Stromal cell of bone marrow (primary cell): ENCODE results near the gene CC2D2A.
"Not testable (repeated sequence)": the region's sequence is repeated elsewhere in the genome, so short reads cannot be mapped to it uniquely, and the experiment has no call there.

Experiments
- DNase-seq: peaks from one replicate; pipeline ENCODE4 v3.0.0-alpha.2; 2012; ENCODE audit warnings: low read depth

Gene CC2D2A

DNA sequence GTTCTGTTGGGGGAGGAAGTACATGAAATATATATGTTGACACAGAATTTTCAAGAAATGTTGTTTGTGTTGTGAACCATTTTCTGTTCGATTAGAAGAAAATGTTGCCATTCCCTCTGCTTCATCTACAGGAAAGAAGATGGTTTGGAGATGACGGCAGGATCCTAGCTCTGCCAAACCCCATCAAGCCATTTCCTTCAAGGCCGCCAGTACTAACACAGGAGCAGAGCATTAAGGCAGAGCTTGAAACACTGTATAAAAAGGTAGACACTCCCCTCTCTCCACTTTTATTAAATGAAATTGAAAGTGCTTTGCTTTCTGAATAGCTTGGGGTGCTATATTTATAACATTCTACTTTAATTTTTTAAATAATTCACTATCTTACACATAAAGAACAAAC is 46.8 kb downstream of the CC2D2A start:
- no peak for DNase-seq

DNA sequence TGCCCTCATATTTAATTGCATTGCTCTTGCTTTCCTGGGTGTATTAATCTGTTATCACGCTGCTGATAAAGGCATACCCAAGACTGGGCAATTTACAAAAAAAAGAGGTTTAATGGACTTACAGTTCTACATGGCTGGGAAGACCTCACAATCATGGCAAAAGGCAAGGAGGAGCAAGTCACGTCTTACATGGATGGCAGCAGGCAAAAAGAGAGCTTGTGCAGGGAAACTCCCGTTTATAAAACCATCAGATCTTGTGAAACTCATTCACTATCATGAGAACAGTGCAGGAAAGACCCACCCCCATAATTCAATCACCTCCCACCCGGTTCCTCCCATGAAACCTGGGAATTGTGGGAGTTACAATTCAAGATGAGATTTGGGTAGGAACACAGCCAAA is 48.0 kb downstream of the CC2D2A start:
- not testable (repeated sequence) for DNase-seq

DNA sequence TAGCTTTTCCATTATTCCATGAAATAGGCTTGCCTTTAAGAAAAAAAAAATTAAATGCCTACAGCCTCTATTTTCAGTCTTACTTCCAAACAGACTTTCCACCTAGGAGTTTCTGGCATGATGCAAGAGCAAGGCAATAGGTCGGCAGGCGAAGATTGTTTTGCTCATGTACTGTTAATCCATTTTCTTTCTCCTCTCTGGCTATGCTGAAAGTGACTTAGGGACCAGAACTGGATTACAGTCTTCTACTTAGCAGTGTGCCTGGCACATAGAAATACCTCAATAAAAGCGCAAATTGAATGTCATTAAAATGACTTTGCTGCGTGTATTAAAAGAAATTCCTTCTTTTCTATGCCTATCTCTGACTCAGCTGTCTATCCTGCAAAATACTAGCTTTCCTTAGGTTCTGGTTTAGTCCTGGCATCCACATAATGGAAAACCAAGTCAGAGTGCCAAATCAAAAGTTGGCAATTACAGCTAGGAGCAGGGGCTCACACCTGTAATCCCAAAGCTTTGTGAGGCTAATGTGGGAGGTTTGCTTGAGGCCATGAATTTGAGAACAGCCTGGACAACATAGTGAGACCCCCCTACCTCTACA is 51.9 kb downstream of the CC2D2A start:
- DNase-seq: no peak

DNA sequence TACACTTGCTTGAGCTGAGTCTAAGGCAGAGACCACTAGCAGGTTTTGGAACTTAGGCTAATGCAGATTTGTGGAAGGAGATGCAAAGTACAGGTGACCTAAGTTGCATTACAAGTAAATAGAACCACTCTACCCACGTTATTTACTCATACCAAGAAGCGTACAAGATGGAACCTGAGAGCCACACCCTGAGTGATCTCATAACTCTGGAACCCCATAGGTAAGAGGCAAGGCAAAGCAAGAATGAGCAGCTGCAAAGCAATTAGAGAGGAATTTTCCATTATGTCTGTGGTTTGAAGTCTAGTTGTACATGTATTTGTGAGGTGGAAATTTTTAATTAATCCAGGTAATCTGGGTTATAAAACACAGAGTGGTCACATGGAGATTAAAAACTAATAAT is 55.4 kb downstream of the CC2D2A start:
- DNase-seq: no peak

DNA sequence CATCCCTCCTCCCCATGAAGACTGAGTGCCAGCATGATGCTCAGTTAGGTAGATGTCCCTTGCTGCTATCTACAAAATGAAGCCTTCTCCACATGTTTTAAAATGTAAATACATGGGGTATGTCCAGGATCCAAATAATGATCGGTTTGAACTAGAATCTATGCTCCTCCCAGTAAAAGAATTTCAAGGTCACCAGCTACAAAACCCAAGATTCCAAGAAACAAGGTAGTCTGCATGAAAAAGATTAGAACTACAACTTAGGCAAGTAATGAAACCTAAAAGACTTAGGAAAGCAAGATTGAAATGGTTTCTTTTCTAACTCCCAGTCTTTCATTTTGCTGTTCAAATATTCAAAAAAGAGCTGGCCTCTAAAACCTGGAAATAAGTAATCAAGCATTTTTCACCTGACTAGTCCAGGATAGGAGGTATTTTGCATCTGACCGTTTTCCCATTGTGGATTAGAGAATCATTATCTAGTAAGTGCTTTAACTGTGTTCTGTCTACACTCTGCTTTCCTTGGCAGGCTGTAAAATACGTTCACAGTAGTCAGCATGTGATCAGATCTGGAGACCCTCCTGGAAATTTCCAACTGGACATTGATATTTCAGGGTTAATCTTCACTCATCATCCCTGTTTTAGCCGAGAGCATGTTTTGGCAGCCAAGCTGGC is 57.4 kb downstream of the CC2D2A start:
- DNase-seq: no peak

DNA sequence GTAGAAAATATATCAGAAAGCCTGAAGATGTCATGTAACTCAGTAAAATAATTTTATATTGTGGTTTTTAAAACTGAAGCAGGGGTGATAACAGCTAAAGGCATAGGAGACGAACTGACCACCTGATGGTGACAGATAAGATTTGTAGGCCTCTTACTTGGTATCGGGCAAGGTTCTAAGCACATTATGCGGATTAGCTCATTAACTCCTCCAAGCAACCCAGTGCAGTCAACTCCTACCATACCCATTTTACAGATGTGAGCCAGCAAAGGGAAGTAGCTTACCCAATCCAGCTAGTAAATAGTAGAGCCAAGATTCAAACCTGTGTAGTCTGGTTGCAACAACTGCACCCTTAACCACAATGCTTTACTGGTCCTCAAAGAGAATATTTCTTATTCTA is 62.1 kb downstream of the CC2D2A start:
- DNase-seq: no peak

DNA sequence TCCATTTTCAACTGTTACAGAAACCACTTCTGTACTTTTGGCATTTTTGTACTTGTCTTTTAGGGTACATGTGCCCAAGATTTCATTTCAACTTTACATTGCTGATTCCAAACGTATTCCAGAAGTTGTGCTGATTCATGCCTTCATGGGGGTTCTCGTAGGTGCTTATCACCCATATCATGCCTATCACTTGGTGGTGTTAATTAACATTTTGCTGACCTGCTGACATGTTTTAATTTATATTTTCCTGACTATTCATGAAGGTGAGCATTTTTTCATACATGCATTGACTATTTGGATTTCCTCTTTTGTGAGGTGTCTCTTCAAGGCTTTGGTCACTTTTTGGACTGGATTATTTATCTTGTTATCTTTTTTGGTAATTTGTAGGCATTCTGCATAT is 64.1 kb downstream of the CC2D2A start:
- no peak for DNase-seq

DNA sequence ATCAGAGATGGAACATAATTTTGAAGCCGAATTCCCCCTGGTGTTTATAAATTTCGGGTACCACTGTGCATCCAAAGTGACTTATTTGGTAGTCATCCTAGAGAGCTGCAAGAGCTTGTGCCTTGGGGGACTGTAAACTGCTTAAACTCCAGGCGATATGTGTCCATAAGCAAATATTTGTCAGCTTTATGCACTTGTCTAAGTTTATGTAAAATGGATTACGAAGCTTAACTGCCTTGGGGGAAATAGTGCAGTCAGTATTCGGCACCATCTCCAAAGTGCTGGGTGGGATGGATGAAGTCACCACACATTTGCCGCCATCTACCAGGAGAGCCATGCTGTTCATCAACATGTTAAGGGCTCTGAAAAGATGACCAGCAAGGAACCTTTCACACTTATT is 65.9 kb downstream of the CC2D2A start:
- no peak for DNase-seq

DNA sequence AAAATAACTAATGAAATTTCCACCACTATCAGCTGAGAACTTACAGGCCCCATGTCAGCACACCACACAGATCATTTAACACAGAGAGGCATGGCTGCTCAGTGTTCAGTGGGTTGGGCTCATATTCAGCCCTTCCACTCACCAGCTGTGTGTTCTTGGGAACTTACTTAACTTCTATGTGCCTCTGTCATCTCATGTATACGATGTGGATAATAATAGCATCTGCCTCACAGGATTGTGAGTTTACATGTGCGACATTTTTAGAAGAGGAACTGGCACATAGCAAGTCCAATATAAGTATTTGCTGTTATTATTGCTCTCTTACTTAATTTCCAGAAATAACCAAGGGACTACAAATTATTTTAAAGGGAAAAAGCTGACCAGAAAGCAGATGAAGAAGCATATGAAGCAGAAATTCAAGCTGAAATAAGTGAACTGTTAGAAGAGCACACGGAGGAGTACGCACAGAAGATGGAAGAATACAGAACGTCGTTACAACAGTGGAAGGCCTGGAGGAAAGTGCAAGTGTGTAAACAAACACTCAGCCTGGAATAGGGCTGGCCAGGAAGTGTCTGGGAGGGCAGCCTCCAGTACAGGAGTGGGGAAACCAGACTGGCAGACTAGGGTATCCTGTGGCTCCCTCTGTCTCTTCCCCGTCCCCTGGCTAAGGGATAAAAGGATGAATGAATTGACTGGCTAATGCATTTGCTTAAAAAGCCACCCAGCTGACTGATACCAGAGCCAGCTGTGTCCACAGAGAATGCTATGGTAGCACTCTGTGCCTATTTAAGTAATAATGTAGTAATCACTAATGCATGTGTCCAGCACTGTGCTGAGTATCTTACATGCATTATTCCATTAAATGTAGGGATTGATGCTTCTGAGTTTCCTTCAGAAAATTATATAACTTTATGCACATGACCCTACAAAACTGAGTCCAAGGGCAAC is 67.1 kb downstream of the CC2D2A start:
- DNase-seq: no peak

DNA sequence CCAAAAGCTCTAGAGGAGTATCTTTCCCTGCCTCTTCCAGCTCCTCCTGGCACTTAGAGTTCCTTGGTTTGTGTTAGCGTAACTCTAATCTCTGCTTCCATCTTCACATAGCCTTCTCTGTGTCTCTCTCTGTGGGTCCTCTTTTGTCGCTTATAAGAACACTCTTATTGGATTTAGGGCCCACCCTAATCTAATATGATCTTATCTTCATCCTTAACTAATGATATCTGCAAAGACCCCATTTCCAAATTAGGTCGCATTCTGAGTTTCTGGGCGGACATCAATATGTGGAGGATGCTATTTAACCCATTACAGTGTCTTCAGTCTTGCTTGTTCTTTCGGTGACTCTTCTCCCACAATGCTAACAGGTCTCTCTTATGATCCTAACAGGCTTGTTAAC is 72.3 kb downstream of the CC2D2A start:
- no peak for DNase-seq

DNA sequence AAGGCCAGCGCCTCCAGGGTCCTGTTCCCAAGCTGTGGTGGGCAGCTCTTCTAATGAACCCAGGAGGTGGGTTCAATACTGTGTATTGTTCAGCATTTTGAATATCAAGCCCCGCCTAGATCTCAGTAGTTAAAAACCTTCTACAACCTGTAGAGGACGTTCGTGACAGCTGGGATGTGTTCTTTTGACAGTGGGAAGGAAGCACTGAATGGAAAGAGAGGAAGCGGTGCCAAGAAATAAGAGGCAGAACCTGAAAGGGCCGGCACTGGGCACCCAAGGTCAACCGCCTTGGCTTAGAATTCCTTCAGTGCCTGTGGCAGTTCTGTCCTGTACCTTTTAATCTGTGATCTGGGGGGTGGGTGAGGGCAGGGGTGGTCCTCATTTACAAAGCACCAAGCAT is 73.1 kb downstream of the CC2D2A start:
- no peak for DNase-seq

DNA sequence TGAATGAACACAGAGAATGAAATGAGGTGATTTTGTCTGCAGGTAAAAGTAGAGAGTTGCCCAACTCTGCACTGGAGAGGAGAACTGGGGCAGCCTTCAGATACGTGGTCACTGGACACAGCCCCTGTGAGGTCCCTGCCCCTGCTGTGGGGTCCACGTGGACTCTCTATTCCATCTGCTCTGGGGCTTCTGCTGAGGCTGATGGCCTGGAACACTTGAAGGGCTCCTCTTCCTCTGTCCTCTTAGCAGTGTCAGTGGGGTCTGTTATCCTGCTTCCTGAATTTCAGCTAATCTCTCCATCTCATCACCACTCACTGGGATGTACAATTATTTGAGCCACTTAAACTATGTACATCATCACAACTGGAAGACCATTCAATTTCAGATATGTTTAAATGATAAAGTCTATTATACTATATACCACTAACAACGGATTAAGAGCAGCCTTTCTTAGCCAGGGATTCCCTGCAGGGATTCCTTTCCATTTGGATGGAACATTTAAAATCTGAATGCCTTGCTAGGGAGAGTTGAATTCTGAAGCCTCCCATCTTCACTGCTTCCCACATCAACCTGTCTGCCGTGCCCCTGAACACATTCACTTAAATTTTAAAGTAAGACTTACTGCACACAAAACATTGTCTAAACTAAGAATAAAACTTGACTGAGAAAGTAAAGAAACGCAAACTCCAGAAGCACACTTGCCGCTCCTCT is 74.0 kb downstream of the CC2D2A start:
- DNase-seq: no peak

DNA sequence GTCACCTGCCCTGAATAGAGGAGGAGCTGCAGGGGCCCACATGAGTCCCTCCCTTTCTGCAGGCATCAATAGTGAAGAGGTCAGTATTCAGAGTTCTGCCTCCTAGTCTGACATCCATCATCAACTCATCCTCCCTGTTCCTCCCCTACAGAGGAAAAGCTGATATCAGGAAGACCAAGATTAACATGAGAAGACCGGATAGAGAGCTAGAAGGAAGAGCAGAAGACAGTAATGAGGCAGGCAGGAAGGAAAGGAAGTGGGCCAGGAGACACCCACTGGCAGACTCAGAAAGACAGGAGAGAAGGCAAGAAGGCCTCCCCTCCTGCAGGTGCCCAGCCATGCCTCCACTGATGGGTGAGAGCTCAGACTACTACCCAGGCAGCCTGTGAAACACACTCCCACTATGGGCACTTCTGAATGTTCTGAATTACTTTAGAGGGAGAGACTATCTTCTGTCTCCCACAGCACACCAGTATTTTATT is 74.6 kb downstream of the CC2D2A start:
- no peak for DNase-seq

DNA sequence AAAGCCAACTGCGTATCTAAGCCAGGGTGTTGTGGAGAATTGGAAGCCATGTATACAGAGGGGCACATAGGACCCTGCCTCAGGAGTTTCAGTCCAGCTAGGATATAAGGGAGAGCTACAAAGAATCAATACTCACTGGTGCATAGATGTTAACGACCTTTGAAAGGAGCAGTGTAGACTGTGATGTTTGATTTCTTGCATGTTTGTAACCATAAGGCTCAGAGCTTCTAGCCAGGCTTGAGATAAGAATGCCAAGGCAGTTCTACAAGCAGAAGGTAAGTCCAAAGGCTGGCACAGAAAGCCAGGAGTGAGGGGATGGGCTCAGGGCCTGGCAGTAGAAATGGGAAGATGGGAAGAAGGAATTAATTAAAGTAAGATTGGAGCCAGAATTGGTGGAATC is 75.7 kb downstream of the CC2D2A start:
- DNase-seq: no peak

DNA sequence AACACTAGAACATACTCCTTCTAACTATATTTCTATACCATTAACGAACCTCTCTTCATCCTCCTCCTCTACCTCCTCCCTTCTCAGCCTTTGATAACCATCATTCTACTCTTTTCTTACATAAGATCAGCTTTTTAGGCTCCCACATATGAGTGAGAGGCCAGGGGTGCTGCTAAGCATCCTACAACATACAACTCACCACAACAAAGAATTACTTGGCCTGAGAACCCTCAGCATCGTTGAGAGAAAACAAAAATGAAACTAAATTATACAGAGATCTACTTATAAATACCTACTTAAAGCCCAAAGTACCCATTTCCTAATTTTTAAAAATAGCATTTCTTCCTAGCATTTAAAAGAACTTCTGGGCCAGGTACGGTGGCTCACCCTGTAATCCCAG is 77.7 kb downstream of the CC2D2A start:
- no peak for DNase-seq

DNA sequence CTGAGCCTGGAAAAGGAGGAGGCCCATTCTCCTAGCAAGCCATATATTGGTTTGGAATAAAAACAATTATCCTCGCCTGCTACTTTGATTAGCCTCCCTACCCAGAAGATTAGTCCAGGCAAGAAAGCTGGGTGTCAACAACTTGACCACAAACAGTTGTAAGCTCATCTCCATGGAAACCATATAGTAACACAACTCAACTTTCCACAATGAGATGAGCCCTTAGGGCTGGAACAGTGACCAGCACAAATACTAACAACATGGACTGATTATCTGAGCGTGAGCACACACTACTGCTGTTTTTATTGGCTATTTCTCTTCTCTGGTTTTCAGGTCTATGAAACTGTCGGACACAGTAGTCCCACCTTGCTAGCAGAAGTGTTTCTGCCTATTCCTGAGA is 80.8 kb downstream of the CC2D2A start:
- DNase-seq: no peak

DNA sequence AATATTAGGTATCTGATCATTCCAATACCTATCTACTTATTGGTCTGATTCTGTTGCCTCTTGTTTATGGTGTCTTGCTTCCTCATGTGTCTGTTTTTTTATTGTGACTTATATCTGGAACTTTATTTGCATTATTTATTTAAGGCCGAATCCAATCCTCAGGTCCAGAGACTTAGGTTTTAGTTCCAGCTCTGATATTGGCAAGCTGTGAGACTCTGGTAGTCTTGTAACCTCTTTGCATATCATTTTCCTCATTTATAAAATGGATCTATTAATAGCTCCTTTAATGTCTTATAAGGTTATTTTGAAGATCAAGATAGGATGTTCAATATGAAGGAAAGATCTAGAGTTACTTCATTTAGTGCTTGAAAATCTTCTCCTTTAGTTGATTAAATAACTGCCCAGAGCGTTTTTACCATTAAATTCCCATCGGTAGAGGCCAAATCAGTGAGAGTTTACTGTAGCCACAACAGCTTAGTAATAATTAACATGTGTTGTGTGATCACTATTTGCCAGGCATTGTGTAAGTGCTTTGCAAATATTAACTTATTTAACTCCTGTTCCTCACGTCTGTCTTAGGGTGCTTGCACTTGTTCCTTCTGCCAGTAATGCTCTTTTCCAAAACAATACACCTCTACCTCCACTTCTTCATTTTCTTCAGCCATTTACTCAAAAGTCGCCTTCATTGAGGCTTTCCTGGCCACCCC is 82.2 kb downstream of the CC2D2A start:
- DNase-seq: no peak

DNA sequence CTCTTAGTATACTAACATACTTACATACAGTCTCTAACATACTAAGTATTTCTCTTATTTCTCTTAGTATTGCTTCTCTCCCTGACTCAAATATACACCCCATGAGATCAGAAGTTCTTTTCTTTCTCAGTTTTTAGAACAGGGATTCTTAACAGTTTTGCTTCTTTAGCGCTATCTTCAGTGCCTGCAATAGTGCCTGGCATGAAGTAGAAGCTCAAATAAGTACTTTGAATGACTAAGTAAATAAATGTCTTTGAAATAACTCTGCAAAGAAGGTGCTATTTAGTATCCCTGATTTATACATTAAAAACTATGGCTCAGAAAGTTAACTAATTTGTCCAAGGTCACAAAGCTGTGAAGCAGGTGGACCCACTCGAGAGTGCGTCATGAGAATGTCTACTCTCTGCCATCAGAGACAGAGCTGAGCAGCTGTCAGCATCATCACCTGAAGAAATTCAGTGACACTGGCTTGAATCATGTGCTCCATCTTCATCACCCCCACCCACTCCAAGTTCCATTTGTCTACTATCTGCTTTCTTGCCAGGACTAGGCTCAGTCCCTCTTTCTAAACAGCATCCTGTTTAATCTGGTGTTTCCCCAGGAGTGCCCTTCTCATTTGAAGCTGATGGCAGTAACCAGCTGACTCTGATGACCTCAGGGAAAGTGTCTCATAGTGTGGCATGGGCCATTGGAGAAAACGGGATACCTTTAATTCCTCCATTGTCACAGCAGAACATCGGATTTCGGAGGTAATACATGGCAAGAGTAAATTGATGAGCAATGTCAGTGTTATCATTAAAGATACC is 83.1 kb downstream of the CC2D2A start:
- no peak for DNase-seq

DNA sequence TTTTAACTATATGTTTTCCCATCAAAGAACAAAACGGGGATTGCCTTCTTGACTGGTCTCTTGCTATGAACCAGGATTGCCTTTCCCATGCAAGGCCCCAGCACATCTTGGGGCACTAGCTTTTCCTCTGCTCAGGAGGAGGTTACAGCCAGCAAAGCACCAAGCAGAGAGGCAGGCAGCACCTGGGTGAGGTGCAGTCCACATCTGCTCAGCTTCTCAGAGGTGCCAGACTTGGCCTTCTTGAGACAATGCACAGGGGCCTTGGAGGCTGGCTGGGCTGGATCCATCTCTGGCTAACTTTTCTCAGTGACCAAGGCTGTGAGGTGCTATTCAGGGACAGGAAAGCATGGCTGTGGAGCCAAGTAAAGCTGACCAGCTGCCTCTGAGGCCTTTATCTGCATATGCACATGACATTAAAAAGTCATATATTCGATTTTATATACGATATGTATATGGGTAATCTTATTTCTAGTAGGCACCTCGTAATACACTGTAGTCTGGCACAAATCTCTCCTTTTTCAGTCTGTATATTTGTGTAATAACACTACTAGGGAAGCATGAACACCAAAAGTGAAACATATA is 86.9 kb downstream of the CC2D2A start:
- DNase-seq: no peak

DNA sequence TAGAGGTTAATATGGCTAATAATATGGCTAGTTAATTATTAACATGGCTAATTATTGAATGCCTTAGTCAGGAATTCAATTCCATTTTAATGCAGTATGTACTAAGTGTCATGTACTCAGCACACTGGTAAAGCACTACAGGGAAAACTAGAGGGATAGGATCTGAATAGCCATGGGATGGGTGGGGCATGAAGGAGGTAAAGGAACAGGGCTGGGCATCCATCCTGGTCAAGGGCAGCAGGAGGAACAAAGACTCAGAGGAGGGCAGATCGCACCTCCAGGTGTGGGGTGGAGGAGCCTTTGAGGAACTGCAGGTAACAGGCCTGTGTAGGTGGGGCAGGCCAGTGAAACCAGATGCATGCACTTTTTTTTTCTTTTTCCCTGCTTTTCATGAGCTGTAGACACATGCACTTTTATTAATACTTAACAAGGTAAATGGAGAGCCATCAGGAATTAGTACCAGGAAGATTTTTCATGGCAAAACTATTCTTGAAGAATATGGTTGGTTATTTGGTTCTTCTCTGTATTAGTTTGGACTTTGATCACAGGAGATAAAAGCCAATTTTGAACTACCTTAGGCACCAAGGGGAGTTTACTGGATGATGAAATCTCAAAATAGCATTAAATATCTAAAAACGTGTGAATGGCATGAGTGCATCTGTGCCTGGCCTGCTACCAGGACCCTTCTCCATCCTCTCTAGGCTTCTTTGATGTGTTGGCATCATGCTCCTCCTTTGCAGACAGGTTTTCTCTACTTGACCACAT is 88.3 kb downstream of the CC2D2A start:
- DNase-seq: no peak
